Neural cell (in vitro differentiated cells): ENCODE measurements around the gene OR52E6. TPM values are rescaled to one million over a fixed set of nuclear protein-coding genes. Genes with fewer than 3 reads are reported as not detected.

Experiments used
- H2AFZ ChIP-seq: fragments of 200-600, 300-800 bp; sonication (generic), shearing (Covaris generic); 2 replicates; pipeline ENCODE4 v1.6.0; 2014; ENCODE audit warnings: low read depth, mild to moderate bottlenecking, antibody characterized with exemption, low read length, moderate library complexity
- H3F3A ChIP-seq: fragments of 200-600 bp; shearing (Covaris generic); 2 replicates; pipeline ENCODE4 v1.6.1; 2016; ENCODE audit warnings: mild to moderate bottlenecking, moderate library complexity, mixed read lengths, antibody characterized with exemption, low read length; ENCODE audit not compliant: insufficient read depth, poor library complexity, severe bottlenecking
- H3K27ac ChIP-seq: fragments of 200-600, 300-800 bp; sonication (generic), shearing (Covaris generic); 2 replicates; pipeline ENCODE4 v1.5.1; 2014; ENCODE audit warnings: mild to moderate bottlenecking, low read length, moderate library complexity
- H3K27me3 ChIP-seq: fragments of 300-800, 200-600 bp; sonication (generic), shearing (Covaris generic); 2 replicates; pipeline ENCODE4 v1.6.0; 2014; ENCODE audit warnings: mild to moderate bottlenecking, low read depth, low read length, moderate library complexity; ENCODE audit not compliant: insufficient read depth
- H3K36me3 ChIP-seq: fragments of 300-800, 200-600 bp; sonication (generic), shearing (Covaris generic); 2 replicates; pipeline ENCODE4 v1.5.1; 2014; ENCODE audit warnings: mild to moderate bottlenecking, antibody characterized with exemption, low read length, moderate library complexity; ENCODE audit not compliant: insufficient read depth
- H3K4me2 ChIP-seq: fragments of 300-800, 200-600 bp; sonication (generic), shearing (Covaris generic); 2 replicates; pipeline ENCODE4 v1.6.0; 2014; ENCODE audit warnings: mild to moderate bottlenecking, low read length
- H3K4me3 ChIP-seq: fragments of 300-800, 200-600 bp; sonication (generic), shearing (Covaris generic); 2 replicates; pipeline ENCODE4 v1.5.1; 2014; ENCODE audit warnings: mild to moderate bottlenecking, low read length, moderate library complexity
- H3K79me2 ChIP-seq: fragments of 200-600 bp; shearing (Covaris generic); replicated peaks from 2 replicates; pipeline ENCODE4 v1.6.0; 2014; ENCODE audit warnings: mild to moderate bottlenecking, low read length, moderate library complexity; ENCODE audit not compliant: insufficient read depth
- H3K9ac ChIP-seq: fragments of 300-800, 200-600 bp; sonication (generic), shearing (Covaris generic); 2 replicates; pipeline ENCODE4 v1.6.1; 2016; ENCODE audit warnings: mild to moderate bottlenecking, low read length, mixed read lengths
- H3K9me2 ChIP-seq: fragments of 200-600 bp; shearing (Covaris generic); 2 replicates; pipeline ENCODE4 v1.6.1; 2016; ENCODE audit warnings: mild to moderate bottlenecking, low read length, mixed read lengths; ENCODE audit not compliant: insufficient read depth
- H3K9me3 ChIP-seq: fragments of 200-600, 300-800 bp; sonication (generic), shearing (Covaris generic); 2 replicates; pipeline ENCODE4 v1.6.1; 2016; ENCODE audit warnings: mild to moderate bottlenecking, mixed run types, low read length, moderate library complexity, mixed read lengths
- H4K20me1 ChIP-seq: fragments of 200-600 bp; shearing (Covaris generic); 2 replicates; pipeline ENCODE4 v1.6.1; 2016; ENCODE audit warnings: mild to moderate bottlenecking, mixed run types; ENCODE audit not compliant: insufficient read depth
- EP300 ChIP-seq: fragments of 450-650 bp; conservative IDR thresholded peaks from 2 replicates; pipeline ENCODE4 v1.6.1; 2014; ENCODE audit warnings: antibody characterized with exemption, mild to moderate bottlenecking, moderate library complexity; ENCODE audit not compliant: poor library complexity, severe bottlenecking
- EZH2 ChIP-seq: fragments of 200-600, 300-800 bp; shearing (Covaris generic), sonication (generic); IDR thresholded peaks from 2 replicates; pipeline ENCODE4 v1.6.1; 2014; ENCODE audit warnings: antibody characterized with exemption, low read length, borderline replicate concordance, mild to moderate bottlenecking; ENCODE audit not compliant: insufficient read depth, poor library complexity, severe bottlenecking
- MXI1 ChIP-seq: fragments of 450-650 bp; conservative IDR thresholded peaks from 2 replicates; pipeline ENCODE4 v1.6.1; 2014; ENCODE audit warnings: antibody characterized with exemption, mild to moderate bottlenecking; ENCODE audit not compliant: poor library complexity, severe bottlenecking
- POLR2AphosphoS5 ChIP-seq: IDR thresholded peaks from 2 replicates; pipeline ENCODE4 v1.6.1; 2012
- RAD21 ChIP-seq: fragments of 450-650 bp; conservative IDR thresholded peaks from 2 replicates; pipeline ENCODE4 v1.6.1; 2014; ENCODE audit warnings: antibody characterized with exemption, mild to moderate bottlenecking, moderate library complexity
- REST ChIP-seq: IDR thresholded peaks from 2 replicates; pipeline ENCODE4 v1.6.1; 2012; ENCODE audit warnings: borderline replicate concordance
- SMC3 ChIP-seq: fragments of 450-650 bp; conservative IDR thresholded peaks from 2 replicates; pipeline ENCODE4 v1.6.1; 2014; ENCODE audit warnings: antibody characterized with exemption, mild to moderate bottlenecking, moderate library complexity; ENCODE audit not compliant: poor library complexity
- TAF1 ChIP-seq: IDR thresholded peaks from 2 replicates; pipeline ENCODE4 v1.6.1; 2012; ENCODE audit warnings: low read depth
- polyA plus RNA-seq: library from polyadenylated mRNA; depleted of rRNA; stranded (reverse); fragments of >200 nt; gene quantifications from 2 replicates; pipeline ENCODE4 v1.2.3, GENCODE V29; 2014
- TF ChIP-seq, protein P1 (sequence below): fragments of 450-650 bp; IDR thresholded peaks from 2 replicates; pipeline ENCODE4 v1.5.1; 2014; ENCODE audit warnings: antibody characterized with exemption, mild to moderate bottlenecking, moderate library complexity; ENCODE audit not compliant: poor library complexity, severe bottlenecking

OR52E6 gene
- polyA plus RNA-seq, 1 donor from 2014 or later = not detected

- Histone ChIP-seq H3K36me3 (no peaks in the 10 kb centered on the region), H2AFZ (no peak overlapping the region), H3K27me3 (no peaks in the 10 kb centered on the region), H3K9ac (no peak overlapping the region), H3K79me2 (no peaks in the 10 kb centered on the region), H3K9me3 (no peaks in the 10 kb centered on the region), H3K9me2 (no peaks in the 10 kb centered on the region), H3K27ac (no peak overlapping the region), H3K4me3 (no peak overlapping the region), H3K4me2 (no peak overlapping the region), H3F3A (no peaks in the 10 kb centered on the region), H4K20me1 (no peaks in the 10 kb centered on the region)
- TF ChIP-seq EP300 (no peak), RAD21 (no peak), EZH2 (no peak), SMC3 (no peak), REST (no peak), TAF1 (no peak), MXI1 (no peak), POLR2AphosphoS5 (no peak)
- TF ChIP-seq, protein P1, sequence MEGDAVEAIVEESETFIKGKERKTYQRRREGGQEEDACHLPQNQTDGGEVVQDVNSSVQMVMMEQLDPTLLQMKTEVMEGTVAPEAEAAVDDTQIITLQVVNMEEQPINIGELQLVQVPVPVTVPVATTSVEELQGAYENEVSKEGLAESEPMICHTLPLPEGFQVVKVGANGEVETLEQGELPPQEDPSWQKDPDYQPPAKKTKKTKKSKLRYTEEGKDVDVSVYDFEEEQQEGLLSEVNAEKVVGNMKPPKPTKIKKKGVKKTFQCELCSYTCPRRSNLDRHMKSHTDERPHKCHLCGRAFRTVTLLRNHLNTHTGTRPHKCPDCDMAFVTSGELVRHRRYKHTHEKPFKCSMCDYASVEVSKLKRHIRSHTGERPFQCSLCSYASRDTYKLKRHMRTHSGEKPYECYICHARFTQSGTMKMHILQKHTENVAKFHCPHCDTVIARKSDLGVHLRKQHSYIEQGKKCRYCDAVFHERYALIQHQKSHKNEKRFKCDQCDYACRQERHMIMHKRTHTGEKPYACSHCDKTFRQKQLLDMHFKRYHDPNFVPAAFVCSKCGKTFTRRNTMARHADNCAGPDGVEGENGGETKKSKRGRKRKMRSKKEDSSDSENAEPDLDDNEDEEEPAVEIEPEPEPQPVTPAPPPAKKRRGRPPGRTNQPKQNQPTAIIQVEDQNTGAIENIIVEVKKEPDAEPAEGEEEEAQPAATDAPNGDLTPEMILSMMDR = no peak
Measured at GRCh38 chr11:5887172-5887571, 45.5 kb upstream of the OR52E6 start.

DNA sequence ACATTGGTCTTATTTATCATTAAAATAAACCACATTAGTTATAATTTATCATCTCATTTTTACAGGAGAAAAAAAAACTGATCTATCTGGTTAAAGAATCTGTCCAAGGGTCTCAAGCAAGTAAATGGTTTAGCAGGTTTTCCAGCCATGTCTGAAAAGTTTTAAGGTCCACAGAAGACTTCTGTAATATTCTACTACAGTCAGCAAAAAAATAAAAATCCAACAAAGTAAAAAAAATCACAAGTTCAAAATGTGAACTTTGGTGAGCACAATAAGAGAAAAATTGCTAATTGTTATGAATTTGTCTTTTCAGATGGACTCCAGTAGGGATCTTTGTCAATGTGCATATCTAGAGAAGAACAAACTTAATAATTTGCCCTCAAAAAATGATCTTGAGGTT, 40.1 kb upstream of the OR52E6 start:
- no peak overlapping the region for H2AFZ ChIP-seq
- H3K27me3 ChIP-seq = no peaks in the 10 kb centered on the region
- no peaks in the 10 kb centered on the region for H3K9me2 ChIP-seq
- H3K4me2 ChIP-seq = no peak overlapping the region
- H3K9ac ChIP-seq = no peak overlapping the region
- H4K20me1 ChIP-seq = no peaks in the 10 kb centered on the region
- no peak overlapping the region for H3K4me3 ChIP-seq
- TF ChIP-seq MXI1 (no peak), TAF1 (no peak), EZH2 (no peak), SMC3 (no peak), RAD21 (no peak), REST (no peak), POLR2AphosphoS5 (no peak), EP300 (no peak)
- TF ChIP-seq, protein P1 = no peak
- no peaks in the 10 kb centered on the region for H3K79me2 ChIP-seq
- no peaks in the 10 kb centered on the region for H3K36me3 ChIP-seq
- H3K9me3 ChIP-seq = no peaks in the 10 kb centered on the region
- H3F3A ChIP-seq = no peaks in the 10 kb centered on the region
- no peak overlapping the region for H3K27ac ChIP-seq
